ENCODE data around the gene TRAF1.

DNA sequence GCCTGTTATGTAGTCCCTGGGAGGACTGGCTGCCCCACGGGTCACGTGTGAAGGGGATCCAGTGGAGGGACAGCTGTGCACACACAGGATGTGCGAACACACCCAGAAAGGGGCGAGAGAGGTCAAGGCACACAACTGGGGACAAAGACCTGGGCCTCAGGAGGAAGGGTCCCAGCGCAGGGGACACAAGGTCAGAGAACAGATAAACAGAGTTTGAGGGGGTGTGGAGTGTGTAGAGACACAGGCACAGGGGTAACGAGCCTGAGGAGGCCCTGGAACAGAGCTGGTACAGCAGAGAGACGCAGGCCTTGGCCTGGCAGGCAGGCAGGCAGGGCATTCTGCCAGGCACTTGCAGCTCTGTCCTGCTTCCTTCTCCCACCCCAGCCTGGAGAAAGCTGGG lies 69.1 kb downstream of the TRAF1 start:
- TF ChIP-seq GATA2 (IDR thresholded peaks at IDR 0.05; ENCODE audit: low read depth, low read length) (no peak), GATA3 (IDR thresholded peaks at IDR 0.05; ENCODE audit: low read depth, low read length) (no peak)
